GM18858 (cell line): Measurements from ENCODE around the gene IPO9.
"Not testable (repeated sequence)": the region's sequence is repeated elsewhere in the genome, so short reads cannot be mapped to it uniquely, and the experiment has no call there.

Experiments
- ATAC-seq: cut with Tn5 transposase; IDR thresholded peaks from one replicate; pipeline ENCODE4 v1.9.1; 2021; ENCODE audit not compliant: unreplicated experiment

Gene IPO9

DNA sequence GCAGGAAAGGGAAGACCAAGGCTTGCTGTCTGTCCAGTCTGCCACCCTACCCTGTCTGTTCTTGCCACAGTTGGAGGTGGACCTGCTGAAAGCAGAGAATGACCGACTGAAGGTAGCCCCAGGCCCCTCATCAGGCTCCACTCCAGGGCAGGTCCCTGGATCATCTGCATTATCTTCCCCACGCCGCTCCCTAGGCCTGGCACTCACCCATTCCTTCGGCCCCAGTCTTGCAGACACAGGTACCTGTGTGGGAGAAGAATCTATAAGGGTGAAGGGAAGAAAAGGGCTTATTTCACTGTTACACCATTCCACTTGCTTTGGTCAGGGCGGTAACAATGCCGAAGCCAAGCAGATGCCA, 20.3 kb upstream of the IPO9 start:
- ATAC-seq: no peak

DNA sequence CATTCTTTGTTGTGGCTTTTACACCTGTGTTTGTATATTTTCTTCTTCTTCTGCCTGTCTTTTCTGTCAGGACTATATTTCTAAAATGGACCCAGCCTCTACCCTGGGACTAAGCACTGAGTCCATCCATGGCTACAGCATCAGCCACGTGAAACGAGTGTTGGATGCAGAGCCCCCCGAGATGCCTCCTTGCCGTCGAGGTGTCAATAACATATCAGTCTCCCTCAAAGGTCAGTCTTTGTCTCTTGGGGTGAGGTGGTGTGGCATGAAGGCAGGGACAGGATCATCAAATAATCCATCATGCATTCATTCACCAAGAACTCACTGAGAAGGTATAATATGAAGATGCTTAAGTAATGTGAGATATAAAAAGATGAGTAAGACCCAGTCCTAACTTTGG, 19.1 kb upstream of the IPO9 start:
- ATAC-seq: no peak

DNA sequence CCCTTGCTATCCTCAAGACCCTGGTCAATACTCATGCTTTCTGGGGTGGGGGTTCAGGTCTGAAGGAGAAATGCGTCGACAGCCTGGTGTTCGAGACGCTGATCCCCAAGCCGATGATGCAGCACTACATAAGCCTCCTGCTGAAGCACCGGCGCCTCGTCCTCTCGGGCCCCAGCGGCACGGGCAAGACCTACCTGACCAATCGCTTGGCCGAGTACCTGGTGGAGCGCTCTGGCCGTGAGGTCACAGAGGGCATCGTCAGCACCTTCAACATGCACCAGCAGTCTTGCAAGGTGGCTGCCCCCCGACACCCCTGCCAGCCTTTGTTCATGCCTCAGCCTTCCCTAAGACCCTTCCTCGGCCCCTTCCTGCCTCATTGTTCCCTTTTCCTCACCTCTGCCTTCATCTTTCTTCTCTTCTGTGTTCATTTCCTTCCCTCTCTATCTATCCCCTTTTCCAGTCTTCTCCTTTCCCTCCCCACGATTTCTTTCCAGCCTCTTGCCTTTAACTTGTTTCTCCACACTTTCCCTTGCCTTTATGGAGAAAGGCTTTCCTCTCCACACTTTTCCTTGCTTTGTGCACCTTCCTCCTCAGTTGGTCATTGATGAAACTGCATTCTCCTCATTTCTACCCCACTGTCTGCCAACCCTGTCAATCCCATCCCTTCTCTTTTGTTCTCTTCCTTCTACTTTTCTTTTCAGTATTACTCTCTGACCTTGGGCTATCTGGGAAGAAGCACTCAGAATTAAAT, 18.3 kb upstream of the IPO9 start:
- ATAC-seq: no peak

DNA sequence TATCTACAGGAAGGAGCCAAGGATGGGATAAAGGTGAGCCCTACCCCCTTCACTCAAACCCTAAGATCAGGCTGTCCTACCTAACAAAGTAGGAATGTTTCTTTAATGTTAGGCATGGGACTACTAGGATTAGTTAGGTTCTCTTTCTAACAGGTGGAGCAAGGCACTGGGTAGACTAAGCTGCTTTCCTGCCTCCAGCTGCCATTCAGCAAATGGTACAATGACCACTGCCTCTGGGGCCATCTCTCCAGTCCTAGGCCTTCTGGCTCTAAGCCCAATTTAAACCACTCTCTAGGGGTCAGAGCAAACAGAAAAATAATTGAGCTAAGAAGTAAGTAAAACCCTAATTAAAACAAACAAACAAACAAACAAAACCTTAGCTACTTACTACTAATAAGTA, 15.7 kb upstream of the IPO9 start:
- ATAC-seq: no peak

- ATAC-seq: no peak
Observed at GRCh38 chr1:201816309-201816854, 12.6 kb upstream of the IPO9 start.

DNA sequence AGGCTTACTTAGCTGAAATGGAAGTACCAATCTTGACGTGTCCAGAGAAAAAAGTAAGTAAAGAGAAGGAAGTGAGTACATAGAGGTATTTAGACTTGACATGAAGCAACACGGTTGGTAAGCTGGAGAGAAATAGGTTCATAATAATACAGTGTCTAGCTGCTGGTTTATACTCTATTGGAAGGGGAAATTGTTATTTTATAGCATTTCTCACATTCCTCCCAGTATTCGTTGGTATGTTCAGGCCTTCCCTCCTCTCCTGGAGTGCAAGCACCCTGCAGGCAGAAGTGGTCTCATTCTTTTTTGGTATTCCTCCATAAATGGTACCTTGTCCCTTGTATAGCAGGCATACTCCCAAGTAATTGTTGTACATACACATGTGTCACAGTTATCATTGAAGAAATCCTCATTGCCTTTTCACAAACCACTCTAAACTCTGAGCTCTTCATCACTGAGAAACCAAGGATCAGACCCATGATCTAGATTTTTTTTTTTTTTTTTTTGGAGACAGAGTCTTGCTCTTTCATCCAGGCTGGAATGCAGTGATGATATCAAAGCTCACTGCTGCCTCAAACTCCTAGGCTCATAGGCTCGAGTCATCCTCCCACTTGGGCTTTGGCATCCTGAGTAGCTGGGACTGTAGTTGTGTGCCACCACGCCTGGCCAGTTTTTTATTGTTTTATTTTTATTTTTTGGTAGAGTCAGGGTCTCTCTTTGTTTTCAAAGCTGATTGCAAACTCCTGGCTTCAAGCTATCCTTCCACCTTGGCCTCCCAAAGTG, 9.8 kb upstream of the IPO9 start:
- ATAC-seq: no peak

DNA sequence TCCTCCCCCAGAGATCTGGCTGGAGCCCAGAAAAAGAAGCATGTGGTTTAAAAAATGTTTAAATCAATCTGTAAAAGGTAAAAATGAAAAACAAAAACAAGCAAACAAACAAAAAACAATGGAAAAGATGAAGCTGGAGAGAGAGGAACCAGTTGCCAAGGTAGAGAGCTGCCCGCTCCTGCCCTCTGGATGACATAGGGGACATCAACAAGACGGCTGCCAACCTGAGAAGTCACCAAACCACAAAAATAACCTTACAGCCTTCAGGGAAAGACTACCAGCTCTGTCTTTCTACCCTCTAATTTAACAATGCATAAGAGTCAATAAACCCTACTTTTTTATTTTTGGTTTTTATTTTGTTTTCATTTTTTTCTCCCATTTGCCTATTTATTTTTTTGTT, 8.5 kb upstream of the IPO9 start:
- ATAC-seq: no peak

DNA sequence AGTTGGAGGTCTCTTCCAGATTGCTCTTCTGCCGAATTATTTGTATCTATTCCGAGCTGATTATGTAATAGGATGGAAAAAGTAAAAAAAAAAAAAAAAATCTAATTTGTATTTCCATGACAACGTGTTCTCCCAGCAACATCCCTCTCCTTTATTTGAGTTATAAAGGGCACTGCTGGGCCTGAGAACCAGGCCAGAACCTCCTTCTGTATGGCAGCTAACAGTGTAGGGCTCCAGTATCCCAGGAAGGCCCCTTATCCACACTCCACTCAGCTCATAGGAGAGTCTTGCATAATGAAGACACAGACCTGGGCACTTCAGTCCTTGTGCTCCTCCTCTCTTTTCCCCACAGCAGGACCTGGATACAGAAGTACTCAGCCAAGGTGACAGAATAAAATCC, 3.7 kb upstream of the IPO9 start:
- ATAC-seq: no peak

DNA sequence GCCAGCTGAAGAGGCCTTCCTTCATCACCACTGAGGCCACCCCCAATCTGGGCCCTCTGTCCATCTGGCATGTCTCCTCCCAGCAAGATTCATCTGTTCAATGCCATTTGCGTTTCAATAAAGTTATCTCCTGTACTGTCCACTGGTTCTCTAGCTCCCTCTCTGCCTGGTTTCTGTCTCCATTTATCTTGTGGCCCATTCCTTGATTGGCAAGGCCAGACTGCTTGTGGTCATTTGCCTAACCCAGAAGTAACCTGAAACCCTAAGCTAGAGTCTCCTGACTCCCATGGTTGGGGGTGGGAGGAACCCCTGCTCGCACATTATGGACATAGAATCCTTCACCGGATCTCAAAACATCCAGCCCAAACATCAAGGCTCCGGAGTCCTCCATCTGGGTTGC, 2.1 kb upstream of the IPO9 start:
- ATAC-seq: no peak

- ATAC-seq: no peak
Observed at GRCh38 chr1:201827321-201828216, 1.4 kb upstream of the IPO9 start.

GRCh38 chr1:201828217-201828819, 639 bp upstream of the IPO9 start:
- ATAC-seq: no peak

DNA sequence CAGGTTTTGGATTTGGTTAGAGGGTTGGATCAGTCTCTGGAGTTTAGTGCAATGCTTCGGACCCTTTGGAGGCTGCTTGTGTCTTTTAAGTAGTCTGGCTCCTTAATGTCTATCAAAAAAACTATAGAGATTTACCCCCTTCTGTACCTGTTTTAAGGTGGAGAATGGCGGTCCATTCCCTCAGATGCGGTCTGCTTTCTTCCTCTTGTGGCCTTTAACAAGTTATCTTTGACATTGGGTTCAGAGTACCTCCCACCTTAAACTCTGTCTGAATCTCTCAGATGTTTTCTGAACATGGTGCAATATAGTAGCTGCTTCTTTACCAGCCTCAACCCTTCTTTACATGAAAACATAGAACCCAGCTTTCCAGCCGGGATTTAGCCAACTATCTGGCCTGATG, 2.4 kb downstream of the IPO9 start:
- ATAC-seq: no peak

DNA sequence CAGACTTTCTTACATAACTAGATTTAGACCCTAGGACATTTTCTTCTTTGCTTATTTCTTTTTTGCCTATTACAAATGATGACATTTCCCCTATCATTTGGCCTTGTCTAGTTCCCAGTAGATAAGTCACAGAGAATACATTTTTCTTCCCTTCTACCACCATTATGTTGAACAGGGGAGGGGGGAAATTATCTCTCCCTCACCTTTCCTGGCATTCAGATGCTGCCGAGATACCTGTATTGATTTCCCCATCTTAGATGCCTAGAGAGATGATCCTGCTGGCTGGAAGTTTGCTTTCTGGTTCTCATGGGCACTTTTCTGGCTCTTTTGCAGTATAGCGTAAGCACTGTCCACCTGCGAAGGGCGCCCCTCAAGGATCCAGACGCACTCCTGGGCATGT, 5.7 kb downstream of the IPO9 start:
- ATAC-seq: no peak

DNA sequence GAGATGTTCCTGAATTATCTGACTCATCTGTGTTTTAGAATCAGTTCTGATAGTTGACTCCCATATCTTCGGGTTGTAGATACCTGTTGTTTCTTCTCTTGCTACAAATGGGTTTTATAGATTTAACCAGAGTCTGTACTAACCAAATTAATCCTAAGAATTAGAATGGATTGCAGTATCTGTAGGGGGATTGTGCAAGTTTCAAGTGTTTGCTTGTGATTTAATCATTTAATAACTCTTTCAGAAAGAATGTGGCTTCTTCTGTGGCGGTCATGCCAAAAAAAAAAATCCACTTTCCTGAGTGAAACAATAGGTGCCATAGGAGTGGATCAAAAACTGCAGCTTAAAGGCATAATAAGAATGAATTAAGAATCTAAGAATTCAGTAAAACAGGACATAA, 9.4 kb downstream of the IPO9 start:
- ATAC-seq: no peak

GRCh38 chr1:201839089-201839488, 10.1 kb downstream of the IPO9 start:
- ATAC-seq: not testable (repeated sequence)

GRCh38 chr1:201840055-201840454, 11.1 kb downstream of the IPO9 start:
- no peak for ATAC-seq

DNA sequence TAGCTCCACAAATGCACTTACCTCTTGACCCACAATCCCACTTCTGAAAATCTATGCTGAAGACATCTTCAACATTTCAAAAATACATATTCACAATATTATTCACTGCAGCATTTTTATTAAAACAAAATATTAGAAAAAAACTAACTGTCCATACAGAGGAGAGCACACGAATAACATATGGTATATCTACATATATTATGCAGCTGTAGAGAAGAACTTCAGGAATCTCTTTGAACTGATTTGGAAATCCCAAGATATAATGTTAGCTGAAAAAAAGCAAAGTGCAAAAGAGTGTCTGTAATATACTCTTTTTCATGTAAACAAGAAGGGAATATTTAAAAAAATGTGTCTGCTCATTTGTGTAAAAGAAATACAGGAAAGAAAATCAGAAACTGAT, 11.5 kb downstream of the IPO9 start:
- no peak for ATAC-seq

- no peak for ATAC-seq
Observed at GRCh38 chr1:201841265-201841912, 12.4 kb downstream of the IPO9 start.

DNA sequence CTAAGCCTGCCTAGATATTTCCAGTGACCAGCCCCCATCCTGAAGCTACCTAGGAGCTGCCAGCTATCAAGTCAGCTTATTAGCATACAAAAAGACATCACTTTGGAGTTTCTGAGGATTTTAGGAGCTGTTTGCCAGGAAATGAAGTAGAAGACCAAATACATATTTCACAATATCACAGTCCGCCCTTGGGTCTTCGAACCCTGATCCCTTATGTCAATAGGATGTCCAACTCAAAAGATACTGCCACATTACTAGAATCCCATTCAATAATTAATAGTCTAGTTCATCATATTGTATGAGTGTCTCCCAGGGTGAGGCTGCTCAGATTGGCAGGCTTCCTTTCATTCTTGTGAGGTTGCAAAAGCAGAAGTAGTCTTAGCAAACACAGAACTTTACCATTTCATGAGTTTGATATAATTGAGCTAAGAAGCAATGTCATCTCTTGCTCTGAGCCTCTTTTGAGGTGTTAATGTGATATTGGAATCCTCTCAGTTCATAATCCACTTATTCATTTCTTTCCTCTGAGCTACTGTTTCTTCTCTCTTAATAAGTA, 13.6 kb downstream of the IPO9 start:
- ATAC-seq: no peak
